ENCODE data around the gene GPX4. TPM values are rescaled to one million over a fixed set of nuclear protein-coding genes. Genes with fewer than 3 reads are reported as not detected.

Gene GPX4
- polyA plus RNA-seq, 1 donor from 2014 or later = 713 TPM

DNA sequence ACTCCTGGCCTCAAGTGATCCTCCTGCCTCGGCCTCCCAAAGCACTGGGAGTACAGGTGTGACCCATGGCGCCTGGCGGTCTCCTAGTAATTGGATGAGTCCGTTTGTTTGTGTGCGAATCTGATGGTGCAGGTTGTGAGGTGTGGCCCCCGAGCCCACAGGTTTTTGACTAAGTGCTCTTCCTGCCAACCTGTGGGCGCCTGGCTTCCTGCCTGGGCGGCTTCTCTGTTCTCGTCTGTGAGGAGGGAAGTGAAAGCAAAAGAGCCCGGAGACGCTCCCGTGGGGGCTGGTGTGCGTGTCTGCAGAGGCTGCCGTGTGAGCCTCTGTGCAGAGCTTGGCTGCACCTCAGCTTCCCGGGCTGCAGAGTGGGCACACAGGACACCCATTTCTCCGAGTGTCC, 26.8 kb upstream of the GPX4 start:
- Histone ChIP-seq H4K20me1 (ENCODE audit: insufficient read depth) (no peaks in the 10 kb centered on the region), H3K27me3 (ENCODE audit: insufficient read depth, low read depth, low read length) (peaks cover 8% of the 10 kb centered on the region), H3K36me3 (ENCODE audit: insufficient read depth, low read length) (no peaks in the 10 kb centered on the region), H3K79me2 (replicated peaks; ENCODE audit: insufficient read depth, low read length) (no peaks in the 10 kb centered on the region), H2AFZ (ENCODE audit: low read depth, low read length) (no peak overlapping the region), H3K9ac (ENCODE audit: low read length) (no peak overlapping the region), H3K27ac (ENCODE audit: low read length) (no peak overlapping the region), H3K4me2 (ENCODE audit: low read length) (no peak overlapping the region), H3F3A (ENCODE audit: insufficient read depth, low read length, poor library complexity, severe bottlenecking) (no peaks in the 10 kb centered on the region), H3K4me3 (ENCODE audit: low read length) (no peak overlapping the region), H3K9me3 (ENCODE audit: low read length) (no peaks in the 10 kb centered on the region), H3K9me2 (ENCODE audit: insufficient read depth, low read length) (no peaks in the 10 kb centered on the region)
- no peak for TF ChIP-seq MXI1 (conservative IDR thresholded peaks at IDR 0.05; ENCODE audit: poor library complexity, severe bottlenecking)
- no peak for TF ChIP-seq CTCF (IDR thresholded peaks at IDR 0.05; ENCODE audit: poor library complexity, severe bottlenecking)
- TF ChIP-seq POLR2AphosphoS5 (IDR thresholded peaks at IDR 0.05) = no peak
- TF ChIP-seq EZH2 (IDR thresholded peaks at IDR 0.05; ENCODE audit: borderline replicate concordance, insufficient read depth, low read length, poor library complexity, severe bottlenecking) = no peak
- TF ChIP-seq RAD21 (conservative IDR thresholded peaks at IDR 0.05) = no peak
- no peak for TF ChIP-seq EP300 (conservative IDR thresholded peaks at IDR 0.05; ENCODE audit: poor library complexity, severe bottlenecking)
- no peak for TF ChIP-seq TAF1 (IDR thresholded peaks at IDR 0.05; ENCODE audit: low read depth)
- no peak for TF ChIP-seq REST (IDR thresholded peaks at IDR 0.05; ENCODE audit: borderline replicate concordance)
- TF ChIP-seq SMC3 (conservative IDR thresholded peaks at IDR 0.05; ENCODE audit: poor library complexity) = no peak

DNA sequence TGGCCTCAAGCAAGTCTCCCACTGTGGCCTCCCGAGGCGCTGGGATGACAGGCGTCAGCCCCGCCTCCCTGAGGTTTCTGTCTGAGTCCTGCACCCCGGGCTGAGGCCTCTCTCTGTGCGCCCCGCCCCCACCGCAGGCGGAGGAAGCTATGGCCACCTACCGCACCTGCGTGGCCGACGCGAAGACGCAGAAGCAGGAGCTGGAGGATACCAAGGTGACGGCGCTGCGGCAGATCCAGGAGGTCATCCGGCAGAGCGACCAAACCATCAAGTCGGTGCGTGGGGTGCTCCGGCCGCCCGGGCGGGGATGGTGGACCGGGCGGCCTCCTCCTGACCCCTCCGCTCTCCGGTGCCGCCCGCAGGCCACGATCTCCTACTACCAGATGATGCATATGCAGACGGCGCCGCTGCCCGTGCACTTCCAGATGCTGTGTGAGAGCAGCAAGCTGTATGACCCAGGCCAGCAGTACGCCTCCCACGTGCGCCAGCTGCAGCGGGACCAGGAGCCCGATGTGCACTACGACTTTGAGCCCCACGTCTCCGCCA, 24.2 kb upstream of the GPX4 start:
- Histone ChIP-seq H3K79me2 (replicated peaks; ENCODE audit: insufficient read depth, low read length) (no peaks in the 10 kb centered on the region), H3K9me2 (ENCODE audit: insufficient read depth, low read length) (no peaks in the 10 kb centered on the region), H3K9me3 (ENCODE audit: low read length) (no peaks in the 10 kb centered on the region), H3K36me3 (ENCODE audit: insufficient read depth, low read length) (no peaks in the 10 kb centered on the region), H3F3A (ENCODE audit: insufficient read depth, low read length, poor library complexity, severe bottlenecking) (no peaks in the 10 kb centered on the region), H4K20me1 (ENCODE audit: insufficient read depth) (no peaks in the 10 kb centered on the region), H3K4me2 (ENCODE audit: low read length) (no peak overlapping the region), H2AFZ (ENCODE audit: low read depth, low read length) (no peak overlapping the region), H3K4me3 (ENCODE audit: low read length) (no peak overlapping the region), H3K27ac (ENCODE audit: low read length) (no peak overlapping the region), H3K27me3 (ENCODE audit: insufficient read depth, low read depth, low read length) (no peaks in the 10 kb centered on the region), H3K9ac (ENCODE audit: low read length) (no peak overlapping the region)
- TF ChIP-seq REST (IDR thresholded peaks at IDR 0.05; ENCODE audit: borderline replicate concordance) (no peak), TAF1 (IDR thresholded peaks at IDR 0.05; ENCODE audit: low read depth) (no peak), SMC3 (conservative IDR thresholded peaks at IDR 0.05; ENCODE audit: poor library complexity) (no peak), EP300 (conservative IDR thresholded peaks at IDR 0.05; ENCODE audit: poor library complexity, severe bottlenecking) (no peak), MXI1 (conservative IDR thresholded peaks at IDR 0.05; ENCODE audit: poor library complexity, severe bottlenecking) (no peak), CTCF (IDR thresholded peaks at IDR 0.05; ENCODE audit: poor library complexity, severe bottlenecking) (no peak), RAD21 (conservative IDR thresholded peaks at IDR 0.05) (no peak), EZH2 (IDR thresholded peaks at IDR 0.05; ENCODE audit: borderline replicate concordance, insufficient read depth, low read length, poor library complexity, severe bottlenecking) (no peak), POLR2AphosphoS5 (IDR thresholded peaks at IDR 0.05) (no peak)
